H9 (cell line): ENCODE data around the gene MYT1. TPM values are rescaled to one million over a fixed set of nuclear protein-coding genes. Genes with fewer than 3 reads are reported as not detected.

Experiments used
- DNase-seq: peaks from one replicate; pipeline ENCODE4 v3.0.0-alpha.2; 2017
- H2AFZ ChIP-seq: one replicate; pipeline ENCODE4 v1.6.1; 2013; ENCODE audit warnings: mild to moderate bottlenecking, low read length, control low read depth, moderate library complexity
- H2AK5ac ChIP-seq: 2 replicates; pipeline ENCODE4 v1.6.1; 2013; ENCODE audit warnings: low read length, control low read depth, mixed read lengths; ENCODE audit not compliant: insufficient read length
- H2BK120ac ChIP-seq: one replicate; pipeline ENCODE4 v1.6.1; 2013; ENCODE audit warnings: low read depth, mild to moderate bottlenecking, low read length, control low read depth, inconsistent platforms; ENCODE audit not compliant: poor library complexity, severe bottlenecking
- H2BK12ac ChIP-seq: 2 replicates; pipeline ENCODE4 v1.6.1; 2013; ENCODE audit warnings: low read length, control low read depth, mixed read lengths, low read depth; ENCODE audit not compliant: insufficient read length
- H2BK15ac ChIP-seq: 2 replicates; pipeline ENCODE4 v1.6.1; 2013; ENCODE audit warnings: low read depth, low read length, control low read depth
- H2BK20ac ChIP-seq: one replicate; pipeline ENCODE4 v1.6.1; 2013; ENCODE audit warnings: low read depth, mild to moderate bottlenecking, low read length, control low read depth, inconsistent platforms; ENCODE audit not compliant: poor library complexity, severe bottlenecking
- H2BK5ac ChIP-seq: 2 replicates; pipeline ENCODE4 v1.6.1; 2013; ENCODE audit warnings: low read length, control low read depth, mixed read lengths; ENCODE audit not compliant: insufficient read length
- H3K14ac ChIP-seq: 2 replicates; pipeline ENCODE4 v1.6.1; 2013; ENCODE audit warnings: low read length, control low read depth; ENCODE audit not compliant: insufficient read depth
- H3K18ac ChIP-seq: 2 replicates; pipeline ENCODE4 v1.6.1; 2013; ENCODE audit warnings: low read depth, mild to moderate bottlenecking, mixed read lengths, low read length, control low read depth; ENCODE audit not compliant: insufficient read length
- H3K23ac ChIP-seq: 2 replicates; pipeline ENCODE4 v1.6.1; 2013; ENCODE audit warnings: low read length, control low read depth, mixed read lengths, low read depth; ENCODE audit not compliant: insufficient read length
- H3K23me2 ChIP-seq: 2 replicates; pipeline ENCODE4 v1.6.1; 2013; ENCODE audit warnings: low read depth, mild to moderate bottlenecking, mixed read lengths, low read length, control low read depth; ENCODE audit not compliant: insufficient read length, poor library complexity, severe bottlenecking
- H3K27ac ChIP-seq: 2 replicates; pipeline ENCODE4 v1.5.1; 2013; ENCODE audit warnings: low read length, control low read depth, mixed read lengths, low read depth; ENCODE audit not compliant: insufficient read length
- H3K27me3 ChIP-seq: 2 replicates; pipeline ENCODE4 v1.6.1; 2013; ENCODE audit warnings: low read length, control low read depth, inconsistent platforms; ENCODE audit not compliant: insufficient read depth
- H3K4ac ChIP-seq: 2 replicates; pipeline ENCODE4 v1.6.1; 2013; ENCODE audit warnings: low read depth, mild to moderate bottlenecking, control low read depth, inconsistent platforms, low read length, moderate library complexity
- H3K4me1 ChIP-seq: 2 replicates; pipeline ENCODE4 v1.6.1; 2013; ENCODE audit warnings: low read length, control low read depth, inconsistent platforms; ENCODE audit not compliant: insufficient read depth
- H3K4me2 ChIP-seq: 2 replicates; pipeline ENCODE4 v1.6.1; 2013; ENCODE audit warnings: low read length, control low read depth, mixed read lengths; ENCODE audit not compliant: insufficient read length, insufficient read depth
- H3K56ac ChIP-seq: 2 replicates; pipeline ENCODE4 v1.6.1; 2013; ENCODE audit warnings: low read depth, mild to moderate bottlenecking, mixed read lengths, low read length, control low read depth; ENCODE audit not compliant: insufficient read length
- H3K79me1 ChIP-seq: 2 replicates; pipeline ENCODE4 v1.6.1; 2013; ENCODE audit warnings: low read depth, mild to moderate bottlenecking, moderate library complexity, low read length, control low read depth, inconsistent platforms; ENCODE audit not compliant: insufficient read depth, poor library complexity, severe bottlenecking
- H3K79me2 ChIP-seq: 2 replicates; pipeline ENCODE4 v1.6.1; 2013; ENCODE audit warnings: low read length, control low read depth, inconsistent platforms; ENCODE audit not compliant: insufficient read depth
- H3K9ac ChIP-seq: 2 replicates; pipeline ENCODE4 v1.6.1; 2013; ENCODE audit warnings: low read length, control low read depth, mixed read lengths; ENCODE audit not compliant: insufficient read length; ENCODE audit errors: extremely low read depth
- H3K9me3 ChIP-seq: one replicate; pipeline ENCODE4 v1.6.1; 2013; ENCODE audit warnings: low read depth, low read length, inconsistent platforms; ENCODE audit not compliant: control insufficient read depth
- H3T11ph ChIP-seq: one replicate; pipeline ENCODE4 v1.6.1; 2013; ENCODE audit warnings: mild to moderate bottlenecking, low read length, control low read depth, inconsistent platforms
- H4K20me1 ChIP-seq: one replicate; pipeline ENCODE4 v1.6.1; 2013; ENCODE audit not compliant: control insufficient read depth, insufficient read length, insufficient read depth
- H4K5ac ChIP-seq: 2 replicates; pipeline ENCODE4 v1.6.1; 2013; ENCODE audit warnings: low read depth, mild to moderate bottlenecking, mixed read lengths, low read length, control low read depth; ENCODE audit not compliant: insufficient read length
- H4K8ac ChIP-seq: replicated peaks from 2 replicates; pipeline ENCODE4 v1.6.1; 2013; ENCODE audit warnings: low read length, control low read depth, mixed read lengths, low read depth; ENCODE audit not compliant: insufficient read length
- H4K91ac ChIP-seq: 2 replicates; pipeline ENCODE4 v1.6.1; 2013; ENCODE audit warnings: low read depth, mild to moderate bottlenecking, moderate library complexity, mixed read lengths, low read length, control low read depth; ENCODE audit not compliant: insufficient read length
- H3K27ac Mint-ChIP-seq, 3 experiments: 2 replicates in 2 of 3; 3 replicates in 1 of 3; pipeline ENCODE4 v1.8.0; 2020 to 2021; ENCODE audit warnings: mixed read lengths in 3 of 3, mild to moderate bottlenecking in 1 of 3, moderate library complexity in 1 of 3
- H3K27me3 Mint-ChIP-seq: 2 replicates; pipeline ENCODE4 v1.8.0; 2021; ENCODE audit warnings: low read depth, mild to moderate bottlenecking, moderate library complexity, mixed read lengths
- H3K36me3 Mint-ChIP-seq, 3 experiments: 2 replicates in 2 of 3; 3 replicates in 1 of 3; pipeline ENCODE4 v1.8.0; 2020 to 2021; ENCODE audit warnings: low read depth in 3 of 3, mixed read lengths in 3 of 3; ENCODE audit not compliant: insufficient read depth in 1 of 3
- H3K4me1 Mint-ChIP-seq, 2 experiments: 2 replicates each; pipeline ENCODE4 v1.8.0; 2020; ENCODE audit warnings: mixed read lengths in 2 of 2
- H3K4me3 Mint-ChIP-seq, 2 experiments: 2 replicates in 1 of 2; 3 replicates in 1 of 2; pipeline ENCODE4 v1.8.0; 2020 to 2021; ENCODE audit warnings: mild to moderate bottlenecking in 2 of 2, mixed read lengths in 2 of 2, moderate library complexity in 1 of 2
- H3K9me3 Mint-ChIP-seq, 2 experiments: 2 replicates in 1 of 2; 3 replicates in 1 of 2; pipeline ENCODE4 v1.8.0; 2020; ENCODE audit warnings: mild to moderate bottlenecking in 2 of 2, mixed read lengths in 2 of 2, moderate library complexity in 1 of 2
- WGBS: extraction: QIAGEN DNeasy Blood & Tissue Kit; methylation state at CpG from one replicate; pipeline ENCODE4 v1.1.7; 2013; ENCODE audit warnings: missing lambda C conversion rate, low lambda C conversion rate, mixed read lengths; ENCODE audit not compliant: insufficient read length; ENCODE audit errors: extremely low coverage; 5-methylcytosine and 5-hydroxymethylcytosine counted together
- total RNA-seq: library from RNA; stranded (reverse); gene quantifications from 2 replicates; pipeline ENCODE4 v1.2.1, GENCODE V29; 2021
- TF ChIP-seq, protein P1 (sequence below): fragments of 200-600 bp; sonication (generic); conservative IDR thresholded peaks from 3 replicates; pipeline ENCODE4 v1.8.0; 2021; ENCODE audit warnings: antibody characterized with exemption, mild to moderate bottlenecking

The MYT1 gene
- total RNA-seq, 1 experiment from 2014 or later: 0.79 TPM

DNA sequence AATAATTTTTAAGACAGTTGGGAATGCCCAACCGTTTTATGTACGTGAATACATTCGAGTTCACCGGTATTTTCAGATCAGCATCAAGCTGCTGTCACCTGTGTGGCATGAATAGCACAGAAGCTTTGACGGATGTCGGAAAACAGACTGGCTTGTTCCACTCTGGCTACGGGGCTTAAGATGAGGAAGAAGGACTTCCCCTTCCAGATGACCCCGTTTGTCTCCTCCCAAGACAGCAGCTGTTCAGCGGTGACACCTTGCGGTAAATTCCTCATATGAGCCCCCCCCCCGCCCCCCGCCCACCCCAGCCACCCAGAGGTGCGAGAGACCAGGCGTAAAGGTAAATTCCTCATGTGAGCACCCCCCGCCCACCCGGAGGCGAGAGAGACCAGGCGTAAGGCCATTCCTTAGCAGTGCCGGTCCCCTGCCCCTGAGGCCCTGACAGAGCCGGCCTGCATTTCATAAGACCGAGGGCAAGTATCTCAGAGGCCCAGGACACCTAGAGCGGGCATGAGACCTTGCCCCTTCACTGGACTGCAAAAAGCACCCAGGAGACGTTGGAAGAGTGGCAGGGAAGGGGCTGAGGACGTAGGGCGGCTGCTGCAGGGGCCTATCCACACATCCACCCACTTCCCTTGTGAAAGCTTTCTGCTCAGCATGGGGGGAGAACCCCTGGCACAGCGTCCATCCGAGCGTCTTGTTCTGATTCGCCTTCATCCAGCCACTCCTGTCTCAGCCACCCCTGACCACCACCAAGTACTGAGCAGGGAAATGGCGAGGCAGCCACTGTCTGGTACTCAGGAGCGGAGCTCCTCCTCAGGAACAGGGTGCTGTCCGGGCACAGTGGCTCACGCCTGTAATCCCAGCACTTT lies 84.0 kb downstream of the MYT1 start:
- Histone ChIP-seq H3K27me3 (no peaks in the 10 kb centered on the region), H3K79me2 (no peaks in the 10 kb centered on the region), H2BK15ac (no peak overlapping the region), H3K4me1 (no peaks in the 10 kb centered on the region), H2BK12ac (no peak overlapping the region), H2AFZ (no peak overlapping the region), H3K9me3 (no peaks in the 10 kb centered on the region), H3K9ac (no peak overlapping the region), H3K14ac (no peak overlapping the region; the same call in 1 of the 2 replicates), H3K56ac (no peak overlapping the region), H3K4ac (no peak overlapping the region), H2AK5ac (no peak overlapping the region), H3K27ac (no peak overlapping the region), H3K18ac (no peak overlapping the region), H3K23me2 (no peaks in the 10 kb centered on the region), H3K23ac (no peak overlapping the region), H3K4me2 (no peak overlapping the region), H4K91ac (no peak overlapping the region), H3K79me1 (no peaks in the 10 kb centered on the region), H2BK20ac (no peak overlapping the region), H3T11ph (no peak overlapping the region), H2BK5ac (no peak overlapping the region), H2BK120ac (no peak overlapping the region), H4K20me1 (no peaks in the 10 kb centered on the region), H4K8ac (no peak overlapping the region), H4K5ac (no peak overlapping the region)
- Mint-ChIP-seq H3K27ac (no peak overlapping the region), H3K9me3 (no peaks in the 10 kb centered on the region), H3K4me1 (no peaks in the 10 kb centered on the region), H3K27me3 (peaks cover 52% of the 10 kb centered on the region), H3K4me3 (no peak overlapping the region; a peak in 1 of 5 replicates), H3K36me3 (no peaks in the 10 kb centered on the region; a peak in 1 of 7 replicates)
- no CpG with 5 or more reads among the region's 33 CpGs for WGBS
- TF ChIP-seq, protein P1, sequence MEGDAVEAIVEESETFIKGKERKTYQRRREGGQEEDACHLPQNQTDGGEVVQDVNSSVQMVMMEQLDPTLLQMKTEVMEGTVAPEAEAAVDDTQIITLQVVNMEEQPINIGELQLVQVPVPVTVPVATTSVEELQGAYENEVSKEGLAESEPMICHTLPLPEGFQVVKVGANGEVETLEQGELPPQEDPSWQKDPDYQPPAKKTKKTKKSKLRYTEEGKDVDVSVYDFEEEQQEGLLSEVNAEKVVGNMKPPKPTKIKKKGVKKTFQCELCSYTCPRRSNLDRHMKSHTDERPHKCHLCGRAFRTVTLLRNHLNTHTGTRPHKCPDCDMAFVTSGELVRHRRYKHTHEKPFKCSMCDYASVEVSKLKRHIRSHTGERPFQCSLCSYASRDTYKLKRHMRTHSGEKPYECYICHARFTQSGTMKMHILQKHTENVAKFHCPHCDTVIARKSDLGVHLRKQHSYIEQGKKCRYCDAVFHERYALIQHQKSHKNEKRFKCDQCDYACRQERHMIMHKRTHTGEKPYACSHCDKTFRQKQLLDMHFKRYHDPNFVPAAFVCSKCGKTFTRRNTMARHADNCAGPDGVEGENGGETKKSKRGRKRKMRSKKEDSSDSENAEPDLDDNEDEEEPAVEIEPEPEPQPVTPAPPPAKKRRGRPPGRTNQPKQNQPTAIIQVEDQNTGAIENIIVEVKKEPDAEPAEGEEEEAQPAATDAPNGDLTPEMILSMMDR: no peak
- no peak for DNase-seq
